ENCODE data around the gene SNCG.

DNA sequence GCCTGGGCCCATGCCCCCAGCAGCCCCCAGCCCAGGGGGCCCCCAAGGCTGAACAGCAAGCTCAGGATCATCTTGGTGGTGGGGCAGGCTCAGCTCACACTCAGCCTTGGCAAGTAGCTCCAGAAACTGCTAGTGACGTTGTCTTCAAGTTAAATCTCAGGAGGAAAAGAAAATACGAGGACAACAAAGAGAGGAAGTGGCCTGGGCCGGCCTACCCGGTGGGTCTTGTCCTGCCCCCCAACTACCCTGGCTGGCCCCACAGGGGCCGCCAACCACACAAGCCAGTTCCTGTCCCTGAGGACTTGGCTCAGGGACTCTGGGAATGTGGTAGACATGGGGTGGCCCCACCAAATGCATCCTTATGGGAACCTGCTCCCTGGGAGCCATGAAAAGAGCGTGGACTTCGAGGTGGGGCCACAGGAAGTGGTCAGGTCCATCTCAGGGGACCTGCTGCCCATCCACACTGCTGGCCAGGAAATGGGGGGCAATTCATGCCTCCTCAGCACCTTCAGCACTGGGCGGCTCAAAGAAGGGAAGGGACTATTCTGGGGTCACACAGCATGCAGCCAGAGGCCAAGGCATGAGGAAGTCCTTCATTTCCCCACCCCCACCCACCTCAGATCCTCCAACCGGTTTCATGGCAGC is 806 bp upstream of the SNCG start, which contains the start of gene MMRN2:
- TF ChIP-seq, protein P1, sequence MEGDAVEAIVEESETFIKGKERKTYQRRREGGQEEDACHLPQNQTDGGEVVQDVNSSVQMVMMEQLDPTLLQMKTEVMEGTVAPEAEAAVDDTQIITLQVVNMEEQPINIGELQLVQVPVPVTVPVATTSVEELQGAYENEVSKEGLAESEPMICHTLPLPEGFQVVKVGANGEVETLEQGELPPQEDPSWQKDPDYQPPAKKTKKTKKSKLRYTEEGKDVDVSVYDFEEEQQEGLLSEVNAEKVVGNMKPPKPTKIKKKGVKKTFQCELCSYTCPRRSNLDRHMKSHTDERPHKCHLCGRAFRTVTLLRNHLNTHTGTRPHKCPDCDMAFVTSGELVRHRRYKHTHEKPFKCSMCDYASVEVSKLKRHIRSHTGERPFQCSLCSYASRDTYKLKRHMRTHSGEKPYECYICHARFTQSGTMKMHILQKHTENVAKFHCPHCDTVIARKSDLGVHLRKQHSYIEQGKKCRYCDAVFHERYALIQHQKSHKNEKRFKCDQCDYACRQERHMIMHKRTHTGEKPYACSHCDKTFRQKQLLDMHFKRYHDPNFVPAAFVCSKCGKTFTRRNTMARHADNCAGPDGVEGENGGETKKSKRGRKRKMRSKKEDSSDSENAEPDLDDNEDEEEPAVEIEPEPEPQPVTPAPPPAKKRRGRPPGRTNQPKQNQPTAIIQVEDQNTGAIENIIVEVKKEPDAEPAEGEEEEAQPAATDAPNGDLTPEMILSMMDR (conservative IDR thresholded peaks at IDR 0.05; ENCODE audit: low read depth, low read length) = no peak
- no peak for TF ChIP-seq EZH2 (IDR thresholded peaks at IDR 0.05; ENCODE audit: borderline replicate concordance, low read depth, low read length, poor library complexity, severe bottlenecking)

All from A673 (cell line).